H1 (cell line): ENCODE data around the gene MRPL28. TPM values are rescaled to one million over a fixed set of nuclear protein-coding genes. Genes with fewer than 3 reads are reported as not detected.
A peak's percentile ranks its signal among the peaks of the same experiment; 100 is the strongest.

ENCODE experiments used
- CTCF ChIA-PET: fragments of 300-600 bp; sonication (Branson Sonifier 250); formaldehyde crosslinking; loops from one replicate; lab custom pipeline; 2021; ENCODE audit not compliant: partially characterized antibody; lab: Charles Lee
- POLR2A ChIA-PET: fragments of 300-600 bp; sonication (Branson Sonifier 250); formaldehyde crosslinking; loops from one replicate; lab custom pipeline; 2021; ENCODE audit warnings: inconsistent platforms; ENCODE audit not compliant: partially characterized antibody; lab: Charles Lee
- DNase-seq, 2 experiments: peaks; one replicate each; pipeline versions ENCODE4 v3.0.0 to v3.0.0-alpha.2; 2010 to 2022; ENCODE audit warnings: low spot score in 2 of 2, low read depth in 1 of 2, mixed read lengths in 1 of 2
- FAIRE-seq: peaks from 2 replicates; lab custom pipeline; 2011; peaks lifted over from hg19 to GRCh38; lab: Jason Lieb, UNC
- H2AFZ ChIP-seq: 2 replicates; pipeline ENCODE4 v1.8.1; 2012; ENCODE audit warnings: low read length, inconsistent platforms
- H2AK5ac ChIP-seq: 2 replicates; pipeline ENCODE4 v1.6.1; 2013; ENCODE audit warnings: low read depth, low read length
- H2BK120ac ChIP-seq: replicated peaks from 2 replicates; pipeline ENCODE3; 2013; ENCODE audit warnings: low read depth, low read length, inconsistent platforms
- H2BK12ac ChIP-seq: 2 replicates; pipeline ENCODE4 v1.6.1; 2013; ENCODE audit warnings: low read depth, low read length
- H2BK15ac ChIP-seq: 2 replicates; pipeline ENCODE4 v1.6.1; 2013; ENCODE audit warnings: low read length
- H2BK20ac ChIP-seq: 2 replicates; pipeline ENCODE4 v1.6.1; 2013; ENCODE audit warnings: low read length
- H2BK5ac ChIP-seq: 2 replicates; pipeline ENCODE4 v1.6.1; 2013; ENCODE audit warnings: low read depth, low read length
- H3K14ac ChIP-seq: 2 replicates; pipeline ENCODE4 v1.6.1; 2013; ENCODE audit warnings: inconsistent platforms; ENCODE audit not compliant: insufficient read length
- H3K18ac ChIP-seq: 2 replicates; pipeline ENCODE4 v1.6.1; 2013; ENCODE audit warnings: low read length; ENCODE audit errors: extremely low read depth
- H3K23ac ChIP-seq: 2 replicates; pipeline ENCODE4 v1.6.1; 2013; ENCODE audit warnings: inconsistent platforms; ENCODE audit not compliant: insufficient read length
- H3K23me2 ChIP-seq: 2 replicates; pipeline ENCODE4 v1.6.1; 2013; ENCODE audit warnings: low read depth, low read length
- H3K27ac ChIP-seq: 2 replicates; pipeline ENCODE4 v1.6.1; 2011; ENCODE audit warnings: low read depth, low read length, inconsistent platforms
- H3K27me3 ChIP-seq, 4 experiments: replicated peaks in 1 of 4; 1 replicate in 1 of 4; 2 replicates in 3 of 4; pipeline versions ENCODE4 v1.6.1 to v1.8.1; 2011 to 2013; ENCODE audit warnings: low read length in 3 of 4, mild to moderate bottlenecking in 3 of 4, inconsistent platforms in 2 of 4, mixed read lengths in 2 of 4, moderate library complexity in 1 of 4; ENCODE audit not compliant: control insufficient read depth in 3 of 4, insufficient read depth in 3 of 4; ENCODE audit errors: extremely low read depth in 1 of 4
- H3K36me3 ChIP-seq, 4 experiments: 2 replicates each; pipeline versions ENCODE4 v1.6.1 to v1.8.1; 2011 to 2013; ENCODE audit warnings: mild to moderate bottlenecking in 4 of 4, low read length in 3 of 4, moderate library complexity in 2 of 4, control low read depth in 1 of 4, inconsistent platforms in 1 of 4; ENCODE audit not compliant: insufficient read depth in 4 of 4, control insufficient read depth in 2 of 4
- H3K4ac ChIP-seq: replicated peaks from 2 replicates; pipeline ENCODE3; 2013; ENCODE audit warnings: low read length, low read depth, mixed read lengths, inconsistent platforms; ENCODE audit not compliant: insufficient read length
- H3K4me1 ChIP-seq, 4 experiments: replicated peaks in 1 of 4; 1 replicate in 1 of 4; 2 replicates in 3 of 4; pipeline versions ENCODE4 v1.6.1 to v1.8.1; 2011 to 2013; ENCODE audit warnings: low read length in 3 of 4, inconsistent platforms in 2 of 4, mixed read lengths in 1 of 4; ENCODE audit not compliant: insufficient read depth in 4 of 4, control insufficient read depth in 3 of 4
- H3K4me2 ChIP-seq, 2 experiments: 2 replicates each; pipeline versions ENCODE4 v1.6.1 to v1.8.1; 2011 to 2013; ENCODE audit warnings: low read depth in 2 of 2, low read length in 2 of 2, control low read depth in 1 of 2, inconsistent platforms in 1 of 2, mild to moderate bottlenecking in 1 of 2; ENCODE audit not compliant: insufficient read depth in 1 of 2
- H3K4me3 ChIP-seq, 4 experiments: fragments of 200-600, 300-600 bp in 1 of 4; sonication (generic), shearing (Covaris generic), sonication (Bioruptor Twin) in 1 of 4; 2 replicates each; pipeline versions ENCODE4 v1.5.1 to v1.8.1; 2011 to 2016; ENCODE audit warnings: low read length in 4 of 4, low read depth in 3 of 4, control low read depth in 2 of 4, inconsistent platforms in 2 of 4, mild to moderate bottlenecking in 2 of 4, mixed read lengths in 1 of 4, moderate library complexity in 1 of 4; ENCODE audit not compliant: insufficient read depth in 2 of 4; ENCODE audit errors: extremely low read depth in 1 of 4
- H3K56ac ChIP-seq: replicated peaks from 2 replicates; pipeline ENCODE3; 2013; ENCODE audit warnings: low read depth, mild to moderate bottlenecking, mixed read lengths, low read length, inconsistent platforms; ENCODE audit not compliant: insufficient read length
- H3K79me1 ChIP-seq: 2 replicates; pipeline ENCODE4 v1.6.1; 2013; ENCODE audit warnings: low read depth, low read length, control low read depth
- H3K79me2 ChIP-seq, 2 experiments: 2 replicates each; pipeline versions ENCODE4 v1.6.1 to v1.8.1; 2012 to 2013; ENCODE audit warnings: low read length in 2 of 2, mild to moderate bottlenecking in 2 of 2, inconsistent platforms in 1 of 2; ENCODE audit not compliant: insufficient read depth in 2 of 2, control insufficient read depth in 1 of 2
- H3K9ac ChIP-seq, 4 experiments: replicated peaks in 1 of 4; 1 replicate in 1 of 4; 2 replicates in 3 of 4; pipeline versions ENCODE4 v1.6.1 to v1.8.1; 2011 to 2013; ENCODE audit warnings: low read depth in 3 of 4, low read length in 3 of 4, control low read depth in 2 of 4, mild to moderate bottlenecking in 2 of 4, moderate library complexity in 2 of 4, inconsistent platforms in 1 of 4; ENCODE audit errors: extremely low read depth in 1 of 4
- H3K9me3 ChIP-seq, 2 experiments: 2 replicates each; pipeline versions ENCODE4 v1.6.1 to v1.8.1; 2012 to 2013; ENCODE audit warnings: mild to moderate bottlenecking in 2 of 2, moderate library complexity in 2 of 2, control low read depth in 1 of 2, inconsistent platforms in 1 of 2, low read depth in 1 of 2, low read length in 1 of 2, mixed read lengths in 1 of 2; ENCODE audit not compliant: insufficient read depth in 2 of 2
- H4K20me1 ChIP-seq, 2 experiments: replicated peaks in 1 of 2; 2 replicates each; pipeline versions ENCODE3 to v1.8.1; 2011 to 2013; ENCODE audit warnings: inconsistent platforms in 2 of 2, low read length in 2 of 2, mild to moderate bottlenecking in 1 of 2; ENCODE audit not compliant: insufficient read depth in 2 of 2, control insufficient read depth in 1 of 2
- H4K5ac ChIP-seq: 2 replicates; pipeline ENCODE4 v1.6.1; 2013; ENCODE audit warnings: low read length, low read depth, mixed read lengths, inconsistent platforms; ENCODE audit not compliant: insufficient read length
- H4K8ac ChIP-seq: 2 replicates; pipeline ENCODE4 v1.8.0; 2013; ENCODE audit warnings: mild to moderate bottlenecking, moderate library complexity, low read length, inconsistent platforms; ENCODE audit not compliant: insufficient read depth; ENCODE audit errors: extremely low read depth
- H4K91ac ChIP-seq: replicated peaks from 2 replicates; pipeline ENCODE3; 2013; ENCODE audit warnings: low read length, mixed read lengths, inconsistent platforms; ENCODE audit not compliant: insufficient read length
- HDAC2 ChIP-seq, 2 experiments: fragments of 300-600 bp in 1 of 2; sonication (generic) in 1 of 2; IDR thresholded peaks; 2 replicates each; pipeline ENCODE4 v1.6.1; 2011 to 2012; ENCODE audit warnings: low read depth in 2 of 2, low read length in 2 of 2, mild to moderate bottlenecking in 2 of 2, moderate library complexity in 2 of 2, borderline replicate concordance in 1 of 2, inconsistent platforms in 1 of 2
- JUND ChIP-seq: IDR thresholded peaks from 2 replicates; pipeline ENCODE4 v1.6.1; 2011; ENCODE audit warnings: mild to moderate bottlenecking, improper control_type of control experiment, low read length
- POLR2A ChIP-seq, 2 experiments: IDR thresholded peaks; 1 replicate in 1 of 2; 2 replicates in 1 of 2; pipeline ENCODE4 v1.6.1; 2011; ENCODE audit warnings: low read depth in 2 of 2, low read length in 2 of 2, mild to moderate bottlenecking in 2 of 2; ENCODE audit errors: control extremely low read depth in 1 of 2
- SP2 ChIP-seq: IDR thresholded peaks from 2 replicates; pipeline ENCODE4 v1.6.1; 2012; ENCODE audit warnings: mild to moderate bottlenecking, low read length, inconsistent platforms
- WGBS, 2 experiments: shearing (Covaris generic) in 1 of 2; methylation state at CpG; one replicate each; pipeline versions ENCODE4 v1.1.6 to v1.1.7; 2013 to 2015; ENCODE audit warnings: low lambda C conversion rate in 2 of 2, mixed read lengths in 2 of 2, inconsistent platforms in 1 of 2, low coverage in 1 of 2, missing lambda C conversion rate in 1 of 2; ENCODE audit not compliant: insufficient replicate concordance in 2 of 2, insufficient coverage in 1 of 2, insufficient read length in 1 of 2; ENCODE audit errors: extremely low coverage in 1 of 2, missing lambda C conversion rate in 1 of 2; 5-methylcytosine and 5-hydroxymethylcytosine counted together
- polyA plus RNA-seq, 7 experiments: library from polyadenylated mRNA; depleted of rRNA in 3 of 7; stranded (reverse) in 5 of 7; unstranded in 2 of 7; fragments of >200 nt in 5 of 7; fragments of 200-250 nt in 2 of 7; gene quantifications; 1 replicate in 5 of 7; 2 replicates in 1 of 7; 4 replicates in 1 of 7; pipeline versions ENCODE4 v1.2.1 to v1.2.3, GENCODE V29; 2011 to 2013; ENCODE audit warnings: missing spikeins in 2 of 7, mixed read lengths in 2 of 7
- total RNA-seq: library from RNA; stranded (reverse); fragmentation: NEBNext Ultra II Directional; extraction: Animal tissue kit (Norgen Biotek cat#: 25700); gene quantifications from 2 replicates; pipeline ENCODE4 v1.2.1, GENCODE V29; 2021

MRPL28 gene
- total and polyA plus RNA-seq, 2 of the 8 experiments (the other 6 are each of a cell fraction or from before 2014, with no cell fraction given) = 88.9 to 188 TPM

DNA sequence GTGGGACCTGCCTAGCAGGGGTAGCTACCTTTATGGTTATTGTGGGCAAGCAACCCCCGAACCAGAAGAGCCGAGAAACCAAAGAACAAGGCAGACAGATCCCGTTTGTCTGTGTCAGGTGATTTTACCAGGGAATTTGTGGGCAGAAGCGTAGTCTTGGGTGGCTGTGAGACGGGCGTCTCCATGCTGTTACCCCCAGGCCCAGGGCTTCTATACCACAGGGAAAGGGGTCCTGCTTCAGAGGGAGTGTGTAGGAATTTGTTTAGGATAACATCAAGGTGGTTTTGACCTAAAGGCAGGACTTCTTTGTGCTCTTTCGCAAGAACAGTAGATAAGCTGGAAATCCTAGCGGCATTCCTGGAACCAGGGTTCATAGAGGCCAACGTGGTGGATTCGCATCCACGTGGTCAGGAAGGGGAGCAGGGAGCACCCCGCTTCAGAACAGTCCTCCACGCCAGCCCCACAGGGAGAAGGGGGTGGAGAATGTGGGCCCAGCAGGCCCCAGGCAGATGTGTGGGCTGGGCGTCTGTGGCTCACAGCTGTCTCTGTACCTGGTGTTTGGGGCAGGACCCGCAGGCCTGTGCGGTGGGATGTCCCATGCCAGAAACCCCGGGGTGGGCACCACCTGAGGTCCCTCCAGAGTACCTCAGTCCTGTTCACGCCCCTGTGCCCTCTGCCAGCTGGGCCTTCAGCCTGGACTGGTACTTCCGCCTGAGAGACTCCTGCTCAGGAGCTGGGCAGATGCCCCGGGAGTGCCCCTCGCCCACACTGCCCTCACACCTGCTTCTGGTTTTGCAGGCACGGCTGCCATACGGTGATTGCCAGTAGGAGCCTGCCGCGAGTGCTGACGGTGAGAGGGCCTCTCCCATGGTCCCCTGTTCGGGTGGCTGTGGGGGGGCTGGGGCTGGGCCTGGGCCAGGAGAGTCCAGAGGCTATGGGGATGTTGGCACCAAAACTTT is 35.5 kb upstream of the MRPL28 start:
- Histone ChIP-seq H2AFZ (no peak overlapping the region), H3K36me3 (peaks cover 0 to 3% (median under 1%) of the 10 kb centered on the region in 4 experiments; a peak in 1 of 8 replicates), H4K91ac (no peak overlapping the region), H3K14ac (no peak overlapping the region), H2BK20ac (no peak overlapping the region), H3K23me2 (no peaks in the 10 kb centered on the region; the same call in 1 of the 2 replicates), H3K79me1 (no peaks in the 10 kb centered on the region), H2BK5ac (no peak overlapping the region), H3K18ac (no peak overlapping the region), H3K4me3 (no peak overlapping the region), H3K23ac (no peak overlapping the region), H3K4me1 (no peaks in the 10 kb centered on the region), H2BK120ac (no peak overlapping the region), H3K4me2 (no peak overlapping the region), H2BK12ac (no peak overlapping the region), H2AK5ac (no peak overlapping the region), H2BK15ac (no peak overlapping the region), H3K79me2 (no peaks in the 10 kb centered on the region), H3K4ac (no peak overlapping the region), H3K9ac (peak overlapping the region in 1 of 4 experiments; percentile 10; a peak in 1 of 7 replicates), H4K20me1 (no peaks in the 10 kb centered on the region), H3K9me3 (no peaks in the 10 kb centered on the region), H4K8ac (no peak overlapping the region), H3K56ac (no peak overlapping the region), H3K27ac (peak overlapping the region; percentile 10; the same call in 1 of the 2 replicates), H4K5ac (no peak overlapping the region), H3K27me3 (no peaks in the 10 kb centered on the region)
- FAIRE-seq = no peak
- ChIA-PET POLR2A (interaction anchor here (0.9 to 3.2 kb wide), 6 partner anchors 8 to 137 kb away, joined by 3 to 13 read pairs (median 6); no protein-coding TSS in a partner anchor), CTCF (interaction anchor here (0.8 to 2.9 kb wide), 2 partner anchors 15 to 82 kb away, joined by 3 to 11 read pairs; no protein-coding TSS in a partner anchor)
- DNase-seq = no peak
- WGBS, 2 experiments = 89% methylated on average over 27 of the region's 27 CpGs; no CpG with 5 or more reads in 1 of the 2 experiments
- TF ChIP-seq HDAC2 (IDR thresholded peaks at IDR 0.05; ENCODE audit: borderline replicate concordance in 1 of 2, low read depth in 2 of 2, low read length in 2 of 2) (no peak), POLR2A (IDR thresholded peaks at IDR 0.05; ENCODE audit: control extremely low read depth in 1 of 2, low read depth in 2 of 2, low read length in 2 of 2) (no peak), JUND (no peak), SP2 (no peak)
